Ascending aorta (tissue), 2 donors: ENCODE results near the gene GRK5. TPM values are rescaled to one million over a fixed set of nuclear protein-coding genes. Genes with fewer than 3 reads are reported as not detected.

Experiments
- DNase-seq, 2 donors: peaks; one replicate each; pipeline ENCODE4 v3.0.0-alpha.2; 2019; ENCODE audit warnings: low spot score in 2 of 2
- H3K27ac ChIP-seq, 2 donors: fragments of 200-600 bp; sonication (generic); one replicate each; pipeline ENCODE4 v1.5.1; 2016 to 2017; ENCODE audit warnings: mild to moderate bottlenecking in 1 of 2
- H3K27me3 ChIP-seq: fragments of 200-600 bp; sonication (generic); one replicate; pipeline ENCODE4 v1.5.1; 2017
- H3K36me3 ChIP-seq, 2 donors: fragments of 200-600 bp; sonication (generic); one replicate each; pipeline ENCODE4 v1.5.1; 2016
- H3K4me1 ChIP-seq, 2 donors: fragments of 200-600 bp; sonication (generic); one replicate each; pipeline ENCODE4 v1.5.1; 2016 to 2017; ENCODE audit warnings: mild to moderate bottlenecking in 1 of 2
- H3K4me3 ChIP-seq, 2 donors: fragments of 200-600 bp; sonication (generic); one replicate each; pipeline ENCODE4 v1.5.1; 2016 to 2017; ENCODE audit warnings: mild to moderate bottlenecking in 1 of 2
- H3K9me3 ChIP-seq, 2 donors: fragments of 200-600 bp; sonication (generic); one replicate each; pipeline ENCODE4 v1.5.1; 2016
- CTCF ChIP-seq, 3 experiments: fragments of 200-600 bp in 2 of 3; fragments of 450-650 bp in 1 of 3; sonication (generic) in 2 of 3; IDR thresholded peaks; one replicate each; pipeline ENCODE4 v1.5.1; 2016 to 2019; ENCODE audit warnings: antibody characterized with exemption in 3 of 3, mild to moderate bottlenecking in 1 of 3, moderate library complexity in 1 of 3
- intact Hi-C: fragments of 100-400 bp; cut with DNase I; formaldehyde crosslinking; loops from one replicate; pipeline ENCODE4 v1.15.1; 2023
- total RNA-seq: library from RNA; depleted of rRNA; stranded (reverse); fragments of >200 nt; gene quantifications from one replicate; pipeline ENCODE4 v1.1.0, GENCODE V29; 2016

Gene GRK5
- total RNA-seq, 1 donor from 2014 or later = 75.5 TPM

GRCh38 chr10:119297207-119297968, 90.0 kb downstream of the GRK5 start:
- H3K4me1 ChIP-seq = peaks cover 7 to 29% of the 10 kb centered on the region in 2 donors
- no peak overlapping the region for H3K4me3 ChIP-seq
- no peaks in the 10 kb centered on the region for H3K27me3 ChIP-seq
- no peak for TF ChIP-seq CTCF (IDR thresholded peaks at IDR 0.05)
- intact Hi-C loops = no loop called here
- H3K9me3 ChIP-seq = no peaks in the 10 kb centered on the region
- H3K36me3 ChIP-seq = peaks cover 0 to 6% of the 10 kb centered on the region in 2 donors
- H3K27ac ChIP-seq = peak overlapping the region in 1 of 2 donors; percentile 29
- DNase-seq = no peak

- H3K4me3 ChIP-seq = no peak overlapping the region
- no peaks in the 10 kb centered on the region for H3K9me3 ChIP-seq
- H3K36me3 ChIP-seq = peaks cover 0 to 6% of the 10 kb centered on the region in 2 donors
- H3K27me3 ChIP-seq = no peaks in the 10 kb centered on the region
- peak overlapping the region in 1 of 2 donors; percentile 29 for H3K27ac ChIP-seq
- TF ChIP-seq CTCF (IDR thresholded peaks at IDR 0.05) = no peak
- intact Hi-C loops = no loop called here
- no peak for DNase-seq
- peaks cover 8 to 37% of the 10 kb centered on the region in 2 donors for H3K4me1 ChIP-seq
Measured at GRCh38 chr10:119298810-119299209, 91.4 kb downstream of the GRK5 start.

GRCh38 chr10:119299531-119299930, 92.2 kb downstream of the GRK5 start:
- DNase-seq = no peak
- peak in 1 of 3 experiments; percentile 26 for TF ChIP-seq CTCF (IDR thresholded peaks at IDR 0.05)
- intact Hi-C loops = no loop called here

GRCh38 chr10:119301397-119301796, 94.0 kb downstream of the GRK5 start:
- DNase-seq = no peak
- no peak for TF ChIP-seq CTCF (IDR thresholded peaks at IDR 0.05)
- Histone ChIP-seq H3K27me3 (no peaks in the 10 kb centered on the region), H3K4me3 (no peak overlapping the region), H3K9me3 (no peaks in the 10 kb centered on the region), H3K27ac (peak overlapping the region; percentile 73 to 89), H3K4me1 (peaks cover 15 to 51% of the 10 kb centered on the region in 2 donors), H3K36me3 (peaks cover 0 to 3% of the 10 kb centered on the region in 2 donors)
- intact Hi-C loops = loop anchor here (5.0 kb wide), 1 partner anchor 146 kb away; no protein-coding TSS in a partner anchor

More at GRCh38 chr10:119299531-119299930, 92.2 kb downstream of the GRK5 start:
- Histone ChIP-seq H3K27ac (peak overlapping the region in 1 of 2 donors; percentile 29), H3K9me3 (no peaks in the 10 kb centered on the region), H3K4me1 (peaks cover 8 to 37% of the 10 kb centered on the region in 2 donors), H3K4me3 (no peak overlapping the region), H3K36me3 (peaks cover 0 to 6% of the 10 kb centered on the region in 2 donors), H3K27me3 (no peaks in the 10 kb centered on the region)

- Histone ChIP-seq H3K27ac (peak overlapping the region; percentile 73 to 89), H3K27me3 (no peaks in the 10 kb centered on the region), H3K36me3 (no peaks in the 10 kb centered on the region), H3K9me3 (no peaks in the 10 kb centered on the region), H3K4me1 (peaks cover 15 to 59% of the 10 kb centered on the region in 2 donors), H3K4me3 (no peak overlapping the region)
- no peak for DNase-seq
- intact Hi-C loops = loop anchor here (2.0 to 5.0 kb wide), 2 partner anchors 19 to 145 kb away; no protein-coding TSS in a partner anchor
- TF ChIP-seq CTCF (IDR thresholded peaks at IDR 0.05) = no peak
Measured at GRCh38 chr10:119302172-119302571, 94.8 kb downstream of the GRK5 start.
